ENCODE data around the gene CELSR1.

Gene CELSR1

DNA sequence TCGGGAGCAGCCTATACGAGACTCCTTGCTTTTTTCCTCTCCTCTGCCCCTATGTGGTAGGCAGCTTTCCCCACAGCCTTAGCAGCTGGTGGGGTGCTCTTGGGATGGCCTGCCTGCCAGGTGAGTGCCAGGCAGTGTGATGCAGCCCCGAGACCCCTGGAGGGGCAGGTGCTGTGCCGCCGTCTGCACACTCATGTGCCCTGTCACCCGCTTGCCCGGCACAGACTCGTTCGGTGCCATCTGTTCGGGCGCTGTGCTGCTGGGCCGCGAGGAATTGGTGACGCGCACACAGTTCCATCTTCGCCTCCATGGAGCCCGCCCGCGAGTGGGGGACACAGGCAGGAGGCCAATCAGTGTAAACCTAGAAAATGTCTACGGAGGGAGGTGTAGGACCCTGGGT lies 186.8 kb downstream of the CELSR1 start:
- no peak for DNase-seq (ENCODE audit: low spot score)
- in situ Hi-C loops (cut with MboI; ENCODE audit: low sequenced_read_pairs, unreplicated experiment), result no loop called here
- TF ChIP-seq, protein P1, sequence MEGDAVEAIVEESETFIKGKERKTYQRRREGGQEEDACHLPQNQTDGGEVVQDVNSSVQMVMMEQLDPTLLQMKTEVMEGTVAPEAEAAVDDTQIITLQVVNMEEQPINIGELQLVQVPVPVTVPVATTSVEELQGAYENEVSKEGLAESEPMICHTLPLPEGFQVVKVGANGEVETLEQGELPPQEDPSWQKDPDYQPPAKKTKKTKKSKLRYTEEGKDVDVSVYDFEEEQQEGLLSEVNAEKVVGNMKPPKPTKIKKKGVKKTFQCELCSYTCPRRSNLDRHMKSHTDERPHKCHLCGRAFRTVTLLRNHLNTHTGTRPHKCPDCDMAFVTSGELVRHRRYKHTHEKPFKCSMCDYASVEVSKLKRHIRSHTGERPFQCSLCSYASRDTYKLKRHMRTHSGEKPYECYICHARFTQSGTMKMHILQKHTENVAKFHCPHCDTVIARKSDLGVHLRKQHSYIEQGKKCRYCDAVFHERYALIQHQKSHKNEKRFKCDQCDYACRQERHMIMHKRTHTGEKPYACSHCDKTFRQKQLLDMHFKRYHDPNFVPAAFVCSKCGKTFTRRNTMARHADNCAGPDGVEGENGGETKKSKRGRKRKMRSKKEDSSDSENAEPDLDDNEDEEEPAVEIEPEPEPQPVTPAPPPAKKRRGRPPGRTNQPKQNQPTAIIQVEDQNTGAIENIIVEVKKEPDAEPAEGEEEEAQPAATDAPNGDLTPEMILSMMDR (IDR thresholded peaks at IDR 0.05; ENCODE audit: borderline replicate concordance, control extremely low read depth, extremely low read depth, insufficient read depth, missing control alignments), result no peak

DNA sequence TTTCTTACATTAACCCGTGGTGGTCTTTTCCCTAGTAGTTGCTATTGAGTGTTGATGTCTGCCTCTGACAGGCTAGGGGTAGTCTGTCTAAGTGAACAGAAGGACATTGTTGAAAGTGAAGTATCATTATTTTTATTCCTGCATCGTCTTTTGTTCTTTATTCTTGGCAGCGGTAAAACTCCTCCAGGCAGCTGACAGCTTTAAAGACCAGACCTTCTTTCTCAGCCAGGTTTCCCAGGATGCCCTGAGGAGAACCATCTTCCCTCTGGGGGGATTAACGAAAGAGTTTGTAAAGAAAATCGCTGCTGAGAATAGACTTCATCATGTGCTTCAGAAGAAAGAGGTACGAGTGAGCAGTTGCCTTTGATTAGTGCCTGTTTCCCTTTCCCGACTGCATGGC lies 187.3 kb downstream of the CELSR1 start:
- TF ChIP-seq, protein P1 (IDR thresholded peaks at IDR 0.05; ENCODE audit: borderline replicate concordance, control extremely low read depth, extremely low read depth, insufficient read depth, missing control alignments), result no peak
- no peak for DNase-seq (ENCODE audit: low spot score)
- in situ Hi-C loops (cut with MboI; ENCODE audit: low sequenced_read_pairs, unreplicated experiment), result no loop called here

DNA sequence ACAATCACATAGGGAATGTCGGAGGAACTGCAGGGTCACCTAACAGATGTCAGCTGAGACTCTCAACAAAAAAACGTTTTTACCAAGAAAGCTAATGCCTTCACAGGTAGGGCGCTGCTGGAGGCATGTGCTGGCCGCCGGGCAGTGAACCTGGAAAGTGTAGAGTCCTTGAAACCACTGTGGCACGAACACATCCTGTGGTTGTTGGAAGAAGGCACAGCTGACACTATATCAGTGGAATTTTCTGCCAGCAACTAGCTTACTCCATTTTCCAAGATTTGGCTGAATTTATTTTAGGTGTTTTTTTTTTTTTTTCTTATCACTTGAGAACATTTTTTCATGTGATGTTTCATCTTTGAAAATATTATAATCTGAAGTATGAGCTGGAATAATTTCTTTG lies 187.7 kb downstream of the CELSR1 start:
- DNase-seq (ENCODE audit: low spot score), result no peak

DNA sequence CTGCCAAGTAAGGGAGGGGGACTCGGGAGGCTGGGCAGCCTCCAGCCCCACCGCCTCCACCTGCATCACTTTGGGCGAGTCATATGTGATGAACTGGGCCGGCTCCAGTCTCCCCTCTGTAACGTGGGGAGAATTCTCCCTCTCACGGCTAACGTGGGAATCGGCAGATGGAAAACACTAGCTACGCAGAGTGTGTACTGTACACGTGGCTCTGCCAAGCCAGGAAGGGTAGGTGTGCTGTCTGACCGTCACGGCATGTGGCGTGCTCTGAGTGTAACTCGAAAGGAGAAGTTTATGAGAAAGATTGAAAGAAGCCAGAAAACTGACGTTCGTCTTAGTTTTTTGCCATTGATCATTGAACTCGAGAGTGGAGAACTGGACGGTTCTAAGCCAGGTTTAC lies 188.2 kb downstream of the CELSR1 start:
- no peak for DNase-seq (ENCODE audit: low spot score)
- in situ Hi-C loops (cut with MboI; ENCODE audit: low sequenced_read_pairs, unreplicated experiment), result no loop called here
- TF ChIP-seq, protein P1 (IDR thresholded peaks at IDR 0.05; ENCODE audit: borderline replicate concordance, control extremely low read depth, extremely low read depth, insufficient read depth, missing control alignments), result no peak

More for the DNA sequence above, 187.7 kb downstream of the CELSR1 start:
- TF ChIP-seq, protein P1 (IDR thresholded peaks at IDR 0.05; ENCODE audit: borderline replicate concordance, control extremely low read depth, extremely low read depth, insufficient read depth, missing control alignments), result no peak
- in situ Hi-C loops (cut with MboI; ENCODE audit: low sequenced_read_pairs, unreplicated experiment), result no loop called here

DNA sequence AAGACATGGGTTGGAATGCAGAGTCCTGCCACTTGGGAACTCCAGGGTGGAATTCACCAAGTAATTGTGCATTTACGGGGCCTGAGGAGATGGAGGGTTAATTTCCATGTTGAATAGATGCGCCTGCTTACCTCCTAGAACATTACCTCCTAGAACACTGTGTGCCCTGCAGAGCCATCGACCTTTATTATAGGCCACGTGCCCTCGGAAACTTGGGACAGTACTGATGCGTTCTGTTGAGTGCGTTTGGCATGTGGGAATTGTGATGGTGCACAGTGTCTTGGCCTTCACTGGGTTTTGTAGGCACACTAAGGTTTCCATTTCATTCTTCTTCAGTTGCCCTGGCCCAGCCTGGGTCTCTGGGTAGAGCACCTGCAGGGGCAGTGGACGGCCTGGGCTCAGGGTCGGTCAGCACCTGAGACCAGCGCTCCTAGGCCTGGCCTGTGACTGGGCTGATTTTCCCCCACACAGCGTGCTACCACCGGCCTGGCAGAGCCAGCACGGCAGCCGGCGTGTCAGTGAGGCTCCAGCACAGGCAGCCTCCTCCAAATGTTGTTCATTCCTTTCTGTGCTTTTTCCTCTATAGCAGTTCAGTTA lies 189.2 kb downstream of the CELSR1 start:
- in situ Hi-C loops (cut with MboI; ENCODE audit: low sequenced_read_pairs, unreplicated experiment), result no loop called here
- no peak for DNase-seq (ENCODE audit: low spot score)

DNA sequence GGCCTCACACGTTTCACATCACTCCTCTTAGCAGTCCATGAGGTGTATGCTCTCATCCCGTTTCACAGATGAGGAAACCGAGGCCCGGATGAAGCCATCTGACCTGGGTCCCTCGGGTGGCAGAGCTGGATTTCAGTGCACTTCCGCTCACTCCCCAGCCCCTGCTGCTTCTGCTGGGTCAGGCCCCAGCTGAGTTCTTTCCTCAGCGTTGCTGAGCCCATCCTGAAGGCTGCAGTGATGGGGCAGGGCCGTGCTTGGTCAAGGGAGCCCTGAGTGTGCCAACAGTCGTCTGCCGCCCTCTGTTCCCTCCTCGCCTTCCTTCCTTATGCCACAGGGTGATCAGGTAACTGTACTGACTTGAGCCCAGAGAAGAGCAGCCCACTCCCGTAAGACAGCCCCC lies 189.8 kb downstream of the CELSR1 start:
- in situ Hi-C loops (cut with MboI; ENCODE audit: low sequenced_read_pairs, unreplicated experiment), result no loop called here
- TF ChIP-seq, protein P1 (IDR thresholded peaks at IDR 0.05; ENCODE audit: borderline replicate concordance, control extremely low read depth, extremely low read depth, insufficient read depth, missing control alignments), result no peak
- no peak for DNase-seq (ENCODE audit: low spot score)

More for the DNA sequence above, 189.2 kb downstream of the CELSR1 start:
- TF ChIP-seq, protein P1 (IDR thresholded peaks at IDR 0.05; ENCODE audit: borderline replicate concordance, control extremely low read depth, extremely low read depth, insufficient read depth, missing control alignments), result no peak
